ENCODE measurements around the gene GAPT.
"Not testable (repeated sequence)": the region's sequence is repeated elsewhere in the genome, so short reads cannot be mapped to it uniquely, and the experiment has no call there.

GAPT gene

GRCh38 chr5:58541935-58542334 is 50.7 kb downstream of the GAPT start:
- not testable (repeated sequence) for H3K27ac ChIP-seq (ENCODE audit: insufficient read depth, low read length, poor library complexity, severe bottlenecking); H3K27me3 ChIP-seq (replicated peaks; ENCODE audit: control insufficient read depth, insufficient read depth, low read length, poor library complexity, severe bottlenecking); H3K4me3 ChIP-seq (ENCODE audit: insufficient read depth, low read depth, low read length, poor library complexity, severe bottlenecking); H3K4me1 ChIP-seq (ENCODE audit: control insufficient read depth, insufficient read depth, low read length, poor library complexity, severe bottlenecking); DNase-seq; H3K9me3 ChIP-seq (ENCODE audit: control insufficient read depth, low read length); H3K36me3 ChIP-seq (ENCODE audit: control insufficient read depth, insufficient read depth, low read length)

- H3K36me3 ChIP-seq (ENCODE audit: control insufficient read depth, insufficient read depth, low read length): no peaks in the 10 kb centered on the region
- H3K27ac ChIP-seq (ENCODE audit: insufficient read depth, low read length, poor library complexity, severe bottlenecking): no peak overlapping the region
- H3K4me3 ChIP-seq (ENCODE audit: insufficient read depth, low read depth, low read length, poor library complexity, severe bottlenecking): no peak overlapping the region
- no peaks in the 10 kb centered on the region for H3K27me3 ChIP-seq (replicated peaks; ENCODE audit: control insufficient read depth, insufficient read depth, low read length, poor library complexity, severe bottlenecking)
- no peak for DNase-seq
- no peaks in the 10 kb centered on the region for H3K9me3 ChIP-seq (ENCODE audit: control insufficient read depth, low read length)
- no peaks in the 10 kb centered on the region for H3K4me1 ChIP-seq (ENCODE audit: control insufficient read depth, insufficient read depth, low read length, poor library complexity, severe bottlenecking)
These were observed 51.5 kb downstream of the GAPT start for GRCh38 chr5:58542709-58543108.

GRCh38 chr5:58543723-58544122 is 52.5 kb downstream of the GAPT start:
- no peaks in the 10 kb centered on the region for H3K36me3 ChIP-seq (ENCODE audit: control insufficient read depth, insufficient read depth, low read length)
- no peak overlapping the region for H3K4me3 ChIP-seq (ENCODE audit: insufficient read depth, low read depth, low read length, poor library complexity, severe bottlenecking)
- H3K27ac ChIP-seq (ENCODE audit: insufficient read depth, low read length, poor library complexity, severe bottlenecking): no peak overlapping the region
- no peak for DNase-seq
- no peaks in the 10 kb centered on the region for H3K9me3 ChIP-seq (ENCODE audit: control insufficient read depth, low read length)
- no peaks in the 10 kb centered on the region for H3K4me1 ChIP-seq (ENCODE audit: control insufficient read depth, insufficient read depth, low read length, poor library complexity, severe bottlenecking)
- no peaks in the 10 kb centered on the region for H3K27me3 ChIP-seq (replicated peaks; ENCODE audit: control insufficient read depth, insufficient read depth, low read length, poor library complexity, severe bottlenecking)

- Histone ChIP-seq H3K27me3 (replicated peaks; ENCODE audit: control insufficient read depth, insufficient read depth, low read length, poor library complexity, severe bottlenecking) (no peaks in the 10 kb centered on the region), H3K4me3 (ENCODE audit: insufficient read depth, low read depth, low read length, poor library complexity, severe bottlenecking) (no peak overlapping the region), H3K36me3 (ENCODE audit: control insufficient read depth, insufficient read depth, low read length) (no peaks in the 10 kb centered on the region), H3K9me3 (ENCODE audit: control insufficient read depth, low read length) (no peaks in the 10 kb centered on the region), H3K27ac (ENCODE audit: insufficient read depth, low read length, poor library complexity, severe bottlenecking) (no peak overlapping the region), H3K4me1 (ENCODE audit: control insufficient read depth, insufficient read depth, low read length, poor library complexity, severe bottlenecking) (no peaks in the 10 kb centered on the region)
- no peak for DNase-seq
These were observed 53.0 kb downstream of the GAPT start for GRCh38 chr5:58544195-58544594.

GRCh38 chr5:58544926-58545325 is 53.7 kb downstream of the GAPT start:
- Histone ChIP-seq H3K36me3 (ENCODE audit: control insufficient read depth, insufficient read depth, low read length) (no peaks in the 10 kb centered on the region), H3K27ac (ENCODE audit: insufficient read depth, low read length, poor library complexity, severe bottlenecking) (no peak overlapping the region), H3K9me3 (ENCODE audit: control insufficient read depth, low read length) (no peaks in the 10 kb centered on the region), H3K4me1 (ENCODE audit: control insufficient read depth, insufficient read depth, low read length, poor library complexity, severe bottlenecking) (no peaks in the 10 kb centered on the region), H3K27me3 (replicated peaks; ENCODE audit: control insufficient read depth, insufficient read depth, low read length, poor library complexity, severe bottlenecking) (no peaks in the 10 kb centered on the region), H3K4me3 (ENCODE audit: insufficient read depth, low read depth, low read length, poor library complexity, severe bottlenecking) (no peak overlapping the region)
- DNase-seq: no peak

GRCh38 chr5:58545912-58546311 is 54.7 kb downstream of the GAPT start:
- no peaks in the 10 kb centered on the region for H3K27me3 ChIP-seq (replicated peaks; ENCODE audit: control insufficient read depth, insufficient read depth, low read length, poor library complexity, severe bottlenecking)
- H3K36me3 ChIP-seq (ENCODE audit: control insufficient read depth, insufficient read depth, low read length): no peaks in the 10 kb centered on the region
- H3K4me3 ChIP-seq (ENCODE audit: insufficient read depth, low read depth, low read length, poor library complexity, severe bottlenecking): no peak overlapping the region
- no peaks in the 10 kb centered on the region for H3K9me3 ChIP-seq (ENCODE audit: control insufficient read depth, low read length)
- H3K4me1 ChIP-seq (ENCODE audit: control insufficient read depth, insufficient read depth, low read length, poor library complexity, severe bottlenecking): no peaks in the 10 kb centered on the region
- DNase-seq: no peak
- no peak overlapping the region for H3K27ac ChIP-seq (ENCODE audit: insufficient read depth, low read length, poor library complexity, severe bottlenecking)

All from effector memory CD4-positive, alpha-beta T cell (primary cell).